Endodermal cell (in vitro differentiated cells): ENCODE data around the gene STAC. TPM values are rescaled to one million over a fixed set of nuclear protein-coding genes. Genes with fewer than 3 reads are reported as not detected.

Experiments
- DNase-seq: peaks from one replicate; pipeline ENCODE4 v3.0.0-alpha.2; 2017
- H3K27ac ChIP-seq: 2 replicates; pipeline ENCODE4 v1.5.1; 2013; ENCODE audit warnings: mild to moderate bottlenecking, low read depth, low read length, moderate library complexity
- H3K27me3 ChIP-seq: 2 replicates; pipeline ENCODE4 v1.6.1; 2013; ENCODE audit warnings: mild to moderate bottlenecking, low read length, moderate library complexity; ENCODE audit not compliant: insufficient read depth, control insufficient read depth, poor library complexity, severe bottlenecking
- H3K36me3 ChIP-seq: 2 replicates; pipeline ENCODE4 v1.7.0; 2013; ENCODE audit warnings: mild to moderate bottlenecking, low read length, moderate library complexity; ENCODE audit not compliant: control insufficient read depth, insufficient read depth
- H3K4me1 ChIP-seq: one replicate; pipeline ENCODE4 v1.7.0; 2013; ENCODE audit warnings: low read length; ENCODE audit not compliant: control insufficient read depth, insufficient read depth
- H3K4me3 ChIP-seq: 2 replicates; pipeline ENCODE4 v1.5.1; 2013; ENCODE audit warnings: mild to moderate bottlenecking, low read length, moderate library complexity
- H3K9ac ChIP-seq: 2 replicates; pipeline ENCODE4 v1.6.1; 2013; ENCODE audit warnings: mild to moderate bottlenecking, low read length, moderate library complexity; ENCODE audit not compliant: poor library complexity, severe bottlenecking; ENCODE audit errors: extremely low read depth
- H3K9me3 ChIP-seq: 2 replicates; pipeline ENCODE4 v1.6.1; 2013; ENCODE audit warnings: mild to moderate bottlenecking, low read length, moderate library complexity; ENCODE audit not compliant: control insufficient read depth
- H3K27ac Mint-ChIP-seq: 2 replicates; pipeline ENCODE4 v1.8.0; 2020; ENCODE audit warnings: mixed read lengths
- H3K27me3 Mint-ChIP-seq: 2 replicates; pipeline ENCODE4 v1.8.0; 2021; ENCODE audit warnings: mild to moderate bottlenecking, mixed read lengths; ENCODE audit not compliant: insufficient read depth
- H3K36me3 Mint-ChIP-seq: 2 replicates; pipeline ENCODE4 v1.8.0; 2020; ENCODE audit warnings: low read depth, mixed read lengths
- H3K4me1 Mint-ChIP-seq: 2 replicates; pipeline ENCODE4 v1.8.0; 2020; ENCODE audit warnings: mixed read lengths
- H3K4me3 Mint-ChIP-seq: 2 replicates; pipeline ENCODE4 v1.8.0; 2020; ENCODE audit warnings: mild to moderate bottlenecking, moderate library complexity, mixed read lengths
- H3K9me3 Mint-ChIP-seq: 2 replicates; pipeline ENCODE4 v1.8.0; 2020; ENCODE audit warnings: mild to moderate bottlenecking, mixed read lengths
- WGBS, 2 experiments: methylation state at CpG; one replicate each; pipeline versions ENCODE4 v1.1.5 to v1.1.7; 2013; ENCODE audit warnings: missing lambda C conversion rate in 2 of 2, mixed read lengths in 1 of 2; ENCODE audit not compliant: insufficient coverage in 1 of 2, insufficient read length in 1 of 2; 5-methylcytosine and 5-hydroxymethylcytosine counted together
- total RNA-seq, 2 donors: library from RNA; stranded (reverse); fragmentation: NEBNext Ultra II Directional in 1 of 2; extraction: Animal tissue kit (Norgen Biotek cat#: 25700) in 1 of 2; gene quantifications; 2 replicates in 1 of 2; 3 replicates in 1 of 2; pipeline ENCODE4 v1.2.1, GENCODE V29; 2021
- TF ChIP-seq, protein P1 (sequence below): fragments of 200-600 bp; sonication (generic); conservative IDR thresholded peaks from 2 replicates; pipeline ENCODE4 v1.5.0; 2021; ENCODE audit warnings: antibody characterized with exemption, mild to moderate bottlenecking

STAC gene
- total RNA-seq, 2 donors from 2014 or later, result 0.80 to 1.2 TPM

- no peaks in the 10 kb centered on the region for H3K36me3 Mint-ChIP-seq
- Histone ChIP-seq H3K27me3 (no peaks in the 10 kb centered on the region), H3K9ac (no peak overlapping the region), H3K27ac (no peak overlapping the region), H3K36me3 (no peaks in the 10 kb centered on the region), H3K4me3 (no peak overlapping the region), H3K4me1 (no peaks in the 10 kb centered on the region), H3K9me3 (no peaks in the 10 kb centered on the region)
- DNase-seq, result no peak
- no peak overlapping the region for H3K4me3 Mint-ChIP-seq
- TF ChIP-seq, protein P1, sequence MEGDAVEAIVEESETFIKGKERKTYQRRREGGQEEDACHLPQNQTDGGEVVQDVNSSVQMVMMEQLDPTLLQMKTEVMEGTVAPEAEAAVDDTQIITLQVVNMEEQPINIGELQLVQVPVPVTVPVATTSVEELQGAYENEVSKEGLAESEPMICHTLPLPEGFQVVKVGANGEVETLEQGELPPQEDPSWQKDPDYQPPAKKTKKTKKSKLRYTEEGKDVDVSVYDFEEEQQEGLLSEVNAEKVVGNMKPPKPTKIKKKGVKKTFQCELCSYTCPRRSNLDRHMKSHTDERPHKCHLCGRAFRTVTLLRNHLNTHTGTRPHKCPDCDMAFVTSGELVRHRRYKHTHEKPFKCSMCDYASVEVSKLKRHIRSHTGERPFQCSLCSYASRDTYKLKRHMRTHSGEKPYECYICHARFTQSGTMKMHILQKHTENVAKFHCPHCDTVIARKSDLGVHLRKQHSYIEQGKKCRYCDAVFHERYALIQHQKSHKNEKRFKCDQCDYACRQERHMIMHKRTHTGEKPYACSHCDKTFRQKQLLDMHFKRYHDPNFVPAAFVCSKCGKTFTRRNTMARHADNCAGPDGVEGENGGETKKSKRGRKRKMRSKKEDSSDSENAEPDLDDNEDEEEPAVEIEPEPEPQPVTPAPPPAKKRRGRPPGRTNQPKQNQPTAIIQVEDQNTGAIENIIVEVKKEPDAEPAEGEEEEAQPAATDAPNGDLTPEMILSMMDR, result no peak
- no peaks in the 10 kb centered on the region for H3K4me1 Mint-ChIP-seq
- H3K27ac Mint-ChIP-seq, result no peak overlapping the region
- no peaks in the 10 kb centered on the region for H3K9me3 Mint-ChIP-seq
- 94 to 96% methylated on average over 2 of the region's 2 CpGs for WGBS, 2 experiments
- H3K27me3 Mint-ChIP-seq, result no peaks in the 10 kb centered on the region
Measured at GRCh38 chr3:36542186-36542585, 161.9 kb downstream of the STAC start.

DNA sequence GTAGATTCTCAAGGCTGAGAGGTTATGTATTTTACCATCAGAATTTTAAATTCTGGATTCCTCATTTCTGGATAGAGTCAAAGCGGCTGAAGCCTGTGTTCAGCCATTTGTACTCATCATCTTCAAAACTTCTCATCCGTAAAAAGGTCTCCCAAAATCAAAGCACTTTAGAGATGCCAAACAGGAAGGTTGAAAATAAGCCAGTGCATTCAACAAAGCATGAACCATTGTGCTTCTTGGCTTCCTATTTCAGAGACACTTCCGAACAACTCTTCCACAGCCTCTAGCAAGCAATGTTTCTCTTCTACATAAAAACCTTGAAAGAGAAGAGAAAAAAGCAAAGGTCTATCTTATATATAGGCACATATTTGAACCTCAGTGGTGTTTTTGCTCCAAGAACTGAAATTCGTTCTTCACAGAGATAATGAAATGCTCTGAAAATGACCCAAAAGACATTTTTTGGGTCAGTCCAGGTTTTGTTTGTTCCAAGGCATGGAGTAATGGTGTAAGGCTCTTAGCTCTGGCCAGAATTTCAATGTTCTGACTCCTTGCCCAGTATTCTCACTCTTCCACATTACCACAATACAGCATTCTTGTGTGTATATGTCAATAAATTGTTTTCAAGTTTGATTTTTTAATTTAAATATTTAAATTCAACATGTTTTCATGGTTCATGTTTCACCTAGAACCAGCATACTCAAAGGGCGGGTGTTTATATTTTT lies 163.1 kb downstream of the STAC start:
- no peaks in the 10 kb centered on the region for H3K27me3 Mint-ChIP-seq

GRCh38 chr3:36546226-36546625 lies 165.9 kb downstream of the STAC start:
- Histone ChIP-seq H3K4me3 (no peak overlapping the region), H3K9me3 (peaks cover 12% of the 10 kb centered on the region), H3K9ac (no peak overlapping the region), H3K36me3 (no peaks in the 10 kb centered on the region), H3K4me1 (no peaks in the 10 kb centered on the region), H3K27me3 (no peaks in the 10 kb centered on the region), H3K27ac (no peak overlapping the region)
- no peak overlapping the region for H3K4me3 Mint-ChIP-seq
- peaks cover 8% of the 10 kb centered on the region for H3K9me3 Mint-ChIP-seq
- H3K27ac Mint-ChIP-seq, result no peak overlapping the region
- no peaks in the 10 kb centered on the region for H3K36me3 Mint-ChIP-seq
- H3K27me3 Mint-ChIP-seq, result no peaks in the 10 kb centered on the region
- H3K4me1 Mint-ChIP-seq, result no peaks in the 10 kb centered on the region
- no peak for DNase-seq
- 87 to 96% methylated on average over 4 to 5 of the region's 5 CpGs for WGBS, 2 experiments
- TF ChIP-seq, protein P1, result no peak

More for the DNA sequence above, 163.1 kb downstream of the STAC start:
- H3K4me1 Mint-ChIP-seq, result no peaks in the 10 kb centered on the region
- Histone ChIP-seq H3K36me3 (no peaks in the 10 kb centered on the region), H3K27me3 (no peaks in the 10 kb centered on the region), H3K4me3 (no peak overlapping the region), H3K4me1 (no peaks in the 10 kb centered on the region), H3K9ac (no peak overlapping the region), H3K9me3 (peaks cover 4% of the 10 kb centered on the region), H3K27ac (no peak overlapping the region)
- no peak overlapping the region for H3K4me3 Mint-ChIP-seq
- DNase-seq, result no peak
- TF ChIP-seq, protein P1, result no peak
- H3K36me3 Mint-ChIP-seq, result no peaks in the 10 kb centered on the region
- WGBS, 2 experiments, result 89 to 100% methylated on average over 4 to 5 of the region's 5 CpGs
- H3K27ac Mint-ChIP-seq, result no peak overlapping the region
- H3K9me3 Mint-ChIP-seq, result peaks cover 2% of the 10 kb centered on the region
